A204.1 (cell line): ENCODE measurements around the gene HSPB9.

Source experiments
- FAIRE-seq: peaks from 2 replicates; lab custom pipeline; 2012; peaks lifted over from hg19 to GRCh38; lab: Jason Lieb, UNC

HSPB9 gene

GRCh38 chr17:42122371-42123303 is at the start of gene HSPB9:
Gene HSPB9, plus strand, starts transcription at chr17:42122804. Its CDS starts 47 bp downstream, at chr17:42122851.
- FAIRE-seq = no peak

- FAIRE-seq = no peak
These were observed 46.8 kb upstream of the HSPB9 start for GRCh38 chr17:42075789-42076188.

GRCh38 chr17:42076797-42077559 is 45.6 kb upstream of the HSPB9 start:
- FAIRE-seq = no peak

GRCh38 chr17:42077755-42078154 is 44.8 kb upstream of the HSPB9 start:
- no peak for FAIRE-seq

GRCh38 chr17:42078396-42079043 is 44.1 kb upstream of the HSPB9 start:
- no peak for FAIRE-seq

- FAIRE-seq = no peak
These were observed 43.1 kb upstream of the HSPB9 start for GRCh38 chr17:42079541-42079940.

GRCh38 chr17:42081516-42082129 is 41.0 kb upstream of the HSPB9 start:
- FAIRE-seq = no peak

GRCh38 chr17:42087042-42087701 is 35.4 kb upstream of the HSPB9 start:
- no peak for FAIRE-seq

GRCh38 chr17:42087736-42088705 is 34.6 kb upstream of the HSPB9 start:
- FAIRE-seq = no peak

- no peak for FAIRE-seq
These were observed 33.9 kb upstream of the HSPB9 start for GRCh38 chr17:42088736-42089135.

GRCh38 chr17:42090964-42091790 is 31.4 kb upstream of the HSPB9 start:
- no peak for FAIRE-seq

GRCh38 chr17:42092939-42093338 is 29.7 kb upstream of the HSPB9 start:
- no peak for FAIRE-seq

GRCh38 chr17:42094375-42095069 is 28.1 kb upstream of the HSPB9 start:
- no peak for FAIRE-seq

- FAIRE-seq = no peak
These were observed 26.1 kb upstream of the HSPB9 start for GRCh38 chr17:42096360-42097111.

GRCh38 chr17:42097691-42098631 is 24.6 kb upstream of the HSPB9 start, which contains the start of gene ZNF385C:
Gene ZNF385C, minus strand, starts transcription at chr17:42098473. Its CDS starts 35,417 bp downstream, at chr17:42063056.
- FAIRE-seq = no peak

- no peak for FAIRE-seq
These were observed 23.7 kb upstream of the HSPB9 start for GRCh38 chr17:42098730-42099399.
